OCI-LY7 (cell line): Measurements from ENCODE around the gene COMMD3. TPM values are rescaled to one million over a fixed set of nuclear protein-coding genes. Genes with fewer than 3 reads are reported as not detected.

Experiments
- BruUV-seq: library from RNA; stranded (reverse); fragments of 400-500 nt; replicated peaks from 2 replicates; lab custom pipeline; 2021; lab: Mats Ljungman, UMichigan
- CTCF ChIA-PET: fragments of 300-600 bp; sonication (Branson Sonifier 250); formaldehyde crosslinking; loops from one replicate; lab custom pipeline; 2022; ENCODE audit warnings: antibody characterized with exemption; ENCODE audit not compliant: unreplicated experiment; lab: Charles Lee
- POLR2A ChIA-PET: fragments of 300-600 bp; sonication (Branson Sonifier 250); formaldehyde crosslinking; loops from one replicate; lab custom pipeline; 2022; ENCODE audit warnings: antibody characterized with exemption; lab: Charles Lee
- DNase-seq: peaks from one replicate; pipeline ENCODE4 v3.0.0-alpha.2; 2015; ENCODE audit warnings: low spot score
- H2AFZ ChIP-seq: fragments of 200-600 bp; sonication (generic), shearing (Covaris generic); 2 replicates; pipeline ENCODE4 v1.6.1; 2014; ENCODE audit warnings: mild to moderate bottlenecking, antibody characterized with exemption, low read length, moderate library complexity
- H3K27ac ChIP-seq: fragments of 200-600 bp; sonication (generic); 2 replicates; pipeline ENCODE4 v1.5.1; 2014; ENCODE audit warnings: mixed run types, low read depth, mild to moderate bottlenecking, moderate library complexity, low read length, inconsistent platforms; ENCODE audit not compliant: poor library complexity, severe bottlenecking
- H3K36me3 ChIP-seq: fragments of 200-600 bp; sonication (generic); 2 replicates; pipeline ENCODE4 v1.6.1; 2014; ENCODE audit warnings: mild to moderate bottlenecking, antibody characterized with exemption, low read length, moderate library complexity, mixed read lengths; ENCODE audit not compliant: insufficient read depth
- H3K4me1 ChIP-seq: fragments of 200-600 bp; sonication (generic); 2 replicates; pipeline ENCODE4 v1.5.1; 2014; ENCODE audit warnings: mild to moderate bottlenecking, low read length; ENCODE audit not compliant: insufficient read depth, poor library complexity, severe bottlenecking
- H3K4me2 ChIP-seq: fragments of 200-600 bp; sonication (generic); 2 replicates; pipeline ENCODE4 v1.6.1; 2014; ENCODE audit warnings: mild to moderate bottlenecking, low read length
- H3K4me3 ChIP-seq: fragments of 200-600 bp; sonication (generic); 2 replicates; pipeline ENCODE4 v1.5.1; 2014; ENCODE audit warnings: mild to moderate bottlenecking, low read depth, low read length; ENCODE audit not compliant: poor library complexity, severe bottlenecking
- H3K79me2 ChIP-seq: fragments of 200-600 bp; sonication (generic); 2 replicates; pipeline ENCODE4 v1.6.1; 2016; ENCODE audit warnings: low read depth, mild to moderate bottlenecking, low read length, moderate library complexity, mixed read lengths; ENCODE audit not compliant: insufficient read depth
- H3K9me2 ChIP-seq: fragments of 200-600 bp; sonication (generic); 2 replicates; pipeline ENCODE4 v1.6.1; 2016; ENCODE audit warnings: mild to moderate bottlenecking, low read length, mixed read lengths; ENCODE audit not compliant: insufficient read depth
- H3K9me3 ChIP-seq: fragments of 200-600 bp; sonication (generic); 2 replicates; pipeline ENCODE4 v1.6.1; 2014; ENCODE audit warnings: mild to moderate bottlenecking, mixed run types, low read length, mixed read lengths
- H4K20me1 ChIP-seq: fragments of 200-600 bp; sonication (generic); 2 replicates; pipeline ENCODE4 v1.6.1; 2014; ENCODE audit warnings: mild to moderate bottlenecking, antibody characterized with exemption, low read length, moderate library complexity, mixed read lengths; ENCODE audit not compliant: insufficient read depth
- CTCF ChIP-seq: fragments of 200-600 bp; sonication (generic); conservative IDR thresholded peaks from 2 replicates; pipeline ENCODE4 v1.5.1; 2014; ENCODE audit warnings: mild to moderate bottlenecking, antibody characterized with exemption, low read length, moderate library complexity, mixed read lengths
- EZH2phosphoT487 ChIP-seq: fragments of 200-600 bp; sonication (generic); IDR thresholded peaks from 2 replicates; pipeline ENCODE4 v1.6.1; 2018; ENCODE audit warnings: low read depth, borderline replicate concordance, mild to moderate bottlenecking, mixed run types, antibody characterized with exemption, low read length, moderate library complexity, mixed read lengths
- intact Hi-C: fragments of 100-400 bp; cut with micrococcal nuclease; formaldehyde crosslinking; loops from one replicate; pipeline ENCODE4 v1.10.0; 2022; ENCODE audit not compliant: unreplicated experiment
- total RNA-seq, 2 experiments: library from RNA; depleted of rRNA in 1 of 2; stranded (reverse); fragments of >200 nt in 1 of 2; shearing (Covaris generic) in 1 of 2; gene quantifications; 2 replicates each; pipeline ENCODE4 v1.2.3, GENCODE V29; 2014 to 2022

COMMD3 gene
- total RNA-seq, 2 experiments from 2014 or later: 30.1 to 50.8 TPM

- Histone ChIP-seq H3K36me3 (peaks cover 6% of the 10 kb centered on the region), H3K4me1 (peaks cover 12% of the 10 kb centered on the region), H4K20me1 (peaks cover 31% of the 10 kb centered on the region), H3K4me2 (peak overlapping the region; percentile 98), H3K4me3 (peak overlapping the region; percentile 61), H2AFZ (no peak overlapping the region), H3K27ac (no peak overlapping the region), H3K9me3 (no peaks in the 10 kb centered on the region), H3K9me2 (no peaks in the 10 kb centered on the region), H3K79me2 (no peaks in the 10 kb centered on the region)
- DNase-seq: no peak
- ChIA-PET CTCF (no interaction called here), POLR2A (interaction anchor here (0.6 to 1.3 kb wide), 2 partner anchors 19 to 53 kb away, joined by 3 read pairs; no protein-coding TSS in a partner anchor)
- intact Hi-C loops: loop anchor here (5.0 kb wide), 1 partner anchor 793 kb away; the partner anchor contains the start of gene MLLT10
- peak; percentile 98 for TF ChIP-seq EZH2phosphoT487
- no peak for TF ChIP-seq CTCF
- no TSS peak for BruUV-seq
Measured at GRCh38 chr10:22324893-22325271, 8.7 kb downstream of the COMMD3 start.

GRCh38 chr10:22325272-22326144, 9.3 kb downstream of the COMMD3 start:
- CTCF ChIA-PET: no interaction called here
- H3K79me2 ChIP-seq: no peaks in the 10 kb centered on the region
- no peak for TF ChIP-seq EZH2phosphoT487
- no peak for TF ChIP-seq CTCF
- H4K20me1 ChIP-seq: peaks cover 30% of the 10 kb centered on the region
- intact Hi-C loops: no loop called here
- DNase-seq: peak; percentile 37
- peak overlapping the region; percentile 98 for H3K4me2 ChIP-seq
- H3K9me3 ChIP-seq: no peaks in the 10 kb centered on the region
- POLR2A ChIA-PET: interaction anchor here (0.6 to 2.5 kb wide), 3 partner anchors 10 to 53 kb away, joined by 3 to 7 read pairs (median 3); partner anchors contain the start of gene COMMD3
- BruUV-seq: no TSS peak
- H3K36me3 ChIP-seq: peaks cover 6% of the 10 kb centered on the region
- no peaks in the 10 kb centered on the region for H3K9me2 ChIP-seq
- peaks cover 8% of the 10 kb centered on the region for H3K4me1 ChIP-seq
- no peak overlapping the region for H2AFZ ChIP-seq
- peak overlapping the region; percentile 61 for H3K4me3 ChIP-seq
- H3K27ac ChIP-seq: no peak overlapping the region
